HEK293 (cell line): Measurements from ENCODE around the gene IL34.

Experiments
- CTCF ChIA-PET: fragments of 350-600 bp; formaldehyde crosslinking; extraction: SDS; loops from one replicate; lab custom pipeline; 2021; ENCODE audit warnings: antibody characterized with exemption; lab: Yijun Ruan, JAX
- POLR2A ChIA-PET: fragments of 300-600 bp; formaldehyde crosslinking; extraction: SDS; loops from one replicate; lab custom pipeline; 2020; ENCODE audit warnings: antibody characterized with exemption, inconsistent platforms; lab: Yijun Ruan, JAX
- H3K27ac ChIP-seq: fragments of 200-500 bp; sonication (Bioruptor generic); 2 replicates; pipeline ENCODE4 v1.5.1; 2014; ENCODE audit warnings: low read depth, low read length, control low read depth, inconsistent platforms; ENCODE audit errors: extremely low read depth
- H3K36me3 ChIP-seq, 2 experiments: fragments of 200-500 bp in 1 of 2; sonication (Bioruptor generic) in 1 of 2; 1 replicate in 1 of 2; 2 replicates in 1 of 2; pipeline ENCODE4 v1.5.1; 2014 to 2017; ENCODE audit warnings: inconsistent platforms in 2 of 2, low read length in 2 of 2; ENCODE audit not compliant: control insufficient read depth in 2 of 2, insufficient read depth in 1 of 2
- H3K4me1 ChIP-seq: fragments of 200-500 bp; sonication (Bioruptor generic); 2 replicates; pipeline ENCODE4 v1.5.1; 2014; ENCODE audit warnings: mild to moderate bottlenecking, low read length, inconsistent platforms; ENCODE audit not compliant: control insufficient read depth, insufficient read depth
- H3K4me3 ChIP-seq: 2 replicates; pipeline ENCODE4 v1.5.1; 2011; ENCODE audit warnings: low read depth, mild to moderate bottlenecking, control low read depth, low read length, moderate library complexity
- H3K9me3 ChIP-seq: fragments of 200-500 bp; sonication (Bioruptor generic); 2 replicates; pipeline ENCODE4 v1.5.1; 2014; ENCODE audit warnings: low read depth, low read length, inconsistent platforms; ENCODE audit not compliant: control insufficient read depth, insufficient read depth
- BCL11A ChIP-seq: fragments of 450-650 bp; formaldehyde crosslinking; IDR thresholded peaks from 2 replicates; pipeline ENCODE4 v1.5.1; 2016; ENCODE audit warnings: low read depth, missing biosample characterization, missing genetic modification characterization
- GLIS2 ChIP-seq: fragments of 450-650 bp; formaldehyde crosslinking; IDR thresholded peaks from 2 replicates; pipeline ENCODE4 v1.5.1; 2016; ENCODE audit warnings: missing biosample characterization, missing genetic modification characterization
- HOXA7 ChIP-seq: sonication (generic); formaldehyde crosslinking; IDR thresholded peaks from 2 replicates; pipeline ENCODE4 v1.8.1; 2022; ENCODE audit warnings: missing genetic modification reagents, borderline replicate concordance
- KLF9 ChIP-seq: fragments of 450-650 bp; formaldehyde crosslinking; IDR thresholded peaks from 2 replicates; pipeline ENCODE4 v1.5.1; 2016; ENCODE audit warnings: missing biosample characterization, missing genetic modification characterization, low read depth
- PRDM10 ChIP-seq: fragments of 450-650 bp; formaldehyde crosslinking; IDR thresholded peaks from 2 replicates; pipeline ENCODE4 v1.5.1; 2016; ENCODE audit warnings: missing biosample characterization, missing genetic modification characterization
- SETDB1 ChIP-seq: IDR thresholded peaks from one replicate; pipeline ENCODE4 v1.6.1; 2017; ENCODE audit warnings: mild to moderate bottlenecking, low read length, moderate library complexity, mixed read lengths; ENCODE audit not compliant: insufficient read length
- TSHZ1 ChIP-seq: fragments of 450-650 bp; formaldehyde crosslinking; IDR thresholded peaks from 2 replicates; pipeline ENCODE4 v1.5.1; 2016; ENCODE audit warnings: missing biosample characterization, missing genetic modification characterization, borderline replicate concordance
- ZNF121 ChIP-seq: fragments of 450-650 bp; formaldehyde crosslinking; IDR thresholded peaks from 2 replicates; pipeline ENCODE4 v1.5.1; 2016; ENCODE audit warnings: missing biosample characterization, missing genetic modification characterization
- ZNF132 ChIP-seq: fragments of 450-650 bp; formaldehyde crosslinking; IDR thresholded peaks from 2 replicates; pipeline ENCODE4 v1.5.1; 2017; ENCODE audit warnings: missing biosample characterization, missing genetic modification characterization, borderline replicate concordance
- ZNF140 ChIP-seq: fragments of 450-650 bp; formaldehyde crosslinking; IDR thresholded peaks from 2 replicates; pipeline ENCODE4 v1.5.1; 2016; ENCODE audit warnings: missing biosample characterization, missing genetic modification characterization
- ZNF221 ChIP-seq: fragments of 450-650 bp; formaldehyde crosslinking; IDR thresholded peaks from 2 replicates; pipeline ENCODE4 v1.5.1; 2017; ENCODE audit warnings: missing biosample characterization, missing genetic modification characterization, borderline replicate concordance
- ZNF350 ChIP-seq: fragments of 450-650 bp; formaldehyde crosslinking; IDR thresholded peaks from 2 replicates; pipeline ENCODE4 v1.5.0; 2017; ENCODE audit warnings: missing biosample characterization, mild to moderate bottlenecking, missing genetic modification characterization
- ZNF394 ChIP-seq: fragments of 450-650 bp; formaldehyde crosslinking; IDR thresholded peaks from 2 replicates; pipeline ENCODE4 v1.5.1; 2016; ENCODE audit warnings: missing biosample characterization, missing genetic modification characterization, mild to moderate bottlenecking, moderate library complexity, borderline replicate concordance
- ZNF529 ChIP-seq: fragments of 450-650 bp; formaldehyde crosslinking; IDR thresholded peaks from 2 replicates; pipeline ENCODE4 v1.5.1; 2017; ENCODE audit warnings: missing genetic modification characterization, missing biosample characterization; ENCODE audit not compliant: insufficient replicate concordance
- ZNF558 ChIP-seq: fragments of 450-650 bp; formaldehyde crosslinking; IDR thresholded peaks from 2 replicates; pipeline ENCODE4 v1.5.1; 2016; ENCODE audit warnings: missing biosample characterization, missing genetic modification characterization
- ZNF777 ChIP-seq: fragments of 450-650 bp; formaldehyde crosslinking; IDR thresholded peaks from 2 replicates; pipeline ENCODE4 v1.5.1; 2017; ENCODE audit warnings: missing biosample characterization, missing genetic modification characterization, borderline replicate concordance
- ZNF830 ChIP-seq: fragments of 450-650 bp; IDR thresholded peaks from 2 replicates; pipeline ENCODE4 v1.5.0; 2018; ENCODE audit warnings: missing biosample characterization, missing genetic modification characterization, low read depth, mild to moderate bottlenecking, moderate library complexity
- ZSCAN4 ChIP-seq: fragments of 450-650 bp; formaldehyde crosslinking; IDR thresholded peaks from 2 replicates; pipeline ENCODE4 v1.5.1; 2017; ENCODE audit warnings: missing biosample characterization, missing genetic modification characterization

Gene IL34

GRCh38 chr16:70611224-70611598 is 35.1 kb upstream of the IL34 start:
- H3K9me3 ChIP-seq: no peaks in the 10 kb centered on the region
- H3K4me3 ChIP-seq: no peak overlapping the region
- POLR2A ChIA-PET: no interaction called here
- H3K36me3 ChIP-seq: no peaks in the 10 kb centered on the region
- no peaks in the 10 kb centered on the region for H3K4me1 ChIP-seq
- CTCF ChIA-PET: no interaction called here
- H3K27ac ChIP-seq: no peak overlapping the region
- no peak for TF ChIP-seq HOXA7 (CRISPR knock-in tag)
- TF ChIP-seq ZNF221 (tag by site-specific recombination): no peak
- no peak for TF ChIP-seq ZNF394
- no peak for TF ChIP-seq ZNF777 (tag by site-specific recombination)
- no peak for TF ChIP-seq BCL11A (tag by site-specific recombination)
- no peak for TF ChIP-seq SETDB1
- TF ChIP-seq ZSCAN4: no peak
- TF ChIP-seq ZNF350 (tag by site-specific recombination): no peak
- TF ChIP-seq, all 188 proteins: peak for 0

GRCh38 chr16:70611785-70612303 is 34.5 kb upstream of the IL34 start:
- ChIA-PET POLR2A (no interaction called here), CTCF (interaction anchor here (0.8 kb wide), 1 partner anchor 42 kb away, joined by 3 read pairs; no protein-coding TSS in a partner anchor)
- Histone ChIP-seq H3K36me3 (no peaks in the 10 kb centered on the region), H3K27ac (no peak overlapping the region), H3K4me1 (no peaks in the 10 kb centered on the region), H3K9me3 (no peaks in the 10 kb centered on the region), H3K4me3 (no peak overlapping the region)
- TF ChIP-seq TSHZ1 (no peak), ZNF121 (tag by site-specific recombination) (peak; percentile 52; the same call in 1 of the 2 replicates)

- TF ChIP-seq ZNF558 (no peak), ZNF121 (tag by site-specific recombination) (0 out of 2 replicates have a peak, but pooled peaks have one; percentile 18)
- TF ChIP-seq, all 188 proteins: peak for 1
- Histone ChIP-seq H3K4me3 (no peak overlapping the region), H3K4me1 (no peaks in the 10 kb centered on the region), H3K36me3 (no peaks in the 10 kb centered on the region), H3K9me3 (no peaks in the 10 kb centered on the region), H3K27ac (no peak overlapping the region)
- CTCF ChIA-PET: interaction anchor here (0.6 to 0.8 kb wide), 2 partner anchors 22 to 41 kb away, joined by 3 read pairs; no protein-coding TSS in a partner anchor
- POLR2A ChIA-PET: no interaction called here
Observed at GRCh38 chr16:70612931-70613330, 33.4 kb upstream of the IL34 start.

GRCh38 chr16:70614208-70614951 is 32.0 kb upstream of the IL34 start:
- no peak overlapping the region for H3K27ac ChIP-seq
- CTCF ChIA-PET: interaction anchor here (0.7 kb wide), 1 partner anchor 38 kb away, joined by 3 read pairs; no protein-coding TSS in a partner anchor
- no peak for TF ChIP-seq ZNF132 (tag by site-specific recombination)
- TF ChIP-seq ZNF529: no peak
- no peak for TF ChIP-seq ZNF140
- no peak for TF ChIP-seq KLF9
- TF ChIP-seq GLIS2 (tag by site-specific recombination): no peak
- TF ChIP-seq ZNF830 (tag by site-specific recombination): no peak
- TF ChIP-seq PRDM10 (tag by site-specific recombination): no peak

More at GRCh38 chr16:70614208-70614951, 32.0 kb upstream of the IL34 start:
- Histone ChIP-seq H3K36me3 (no peaks in the 10 kb centered on the region), H3K9me3 (no peaks in the 10 kb centered on the region), H3K4me3 (no peak overlapping the region), H3K4me1 (no peaks in the 10 kb centered on the region)
- POLR2A ChIA-PET: no interaction called here
